Adrenal gland (tissue), 12 donors: ENCODE measurements around the gene UBE2J2. TPM values are rescaled to one million over a fixed set of nuclear protein-coding genes. Genes with fewer than 3 reads are reported as not detected.
A peak's percentile ranks its signal among the peaks of the same experiment; 100 is the strongest.

Source experiments
- DNase-seq, 7 donors: peaks; one replicate each; pipeline ENCODE4 v3.0.0-alpha.2; 2019 to 2020
- H3K27ac ChIP-seq, 5 donors: fragments of 200-600 bp; sonication (generic) in 4 of 5; 1 replicate in 3 of 5; 2 replicates in 2 of 5; pipeline versions ENCODE4 v1.5.1 to v1.8.0; 2016 to 2020; ENCODE audit warnings: mild to moderate bottlenecking in 1 of 5
- H3K27me3 ChIP-seq: fragments of 200-600 bp; 2 replicates; pipeline ENCODE4 v1.8.0; 2021
- H3K36me3 ChIP-seq, 2 donors: fragments of 200-600 bp; replicated peaks in 1 of 2; 1 replicate in 1 of 2; 2 replicates in 1 of 2; pipeline versions ENCODE4 v1.5.1 to v1.8.0; 2018 to 2022
- H3K4me1 ChIP-seq, 2 donors: fragments of 200-600 bp; replicated peaks in 1 of 2; 1 replicate in 1 of 2; 2 replicates in 1 of 2; pipeline versions ENCODE4 v1.5.1 to v1.8.0; 2018 to 2021
- H3K4me3 ChIP-seq, 4 donors: fragments of 200-600 bp; sonication (generic) in 3 of 4; one replicate each; pipeline ENCODE4 v1.5.1; 2016 to 2018
- H3K9me3 ChIP-seq, 3 donors: fragments of 200-600 bp; sonication (generic) in 1 of 3; replicated peaks in 1 of 3; 1 replicate in 2 of 3; 2 replicates in 1 of 3; pipeline versions ENCODE4 v1.5.1 to v1.8.0; 2016 to 2021
- CTCF ChIP-seq, 6 experiments: fragments of 450-650 bp in 4 of 6; fragments of 200-600 bp in 2 of 6; sonication (generic) in 1 of 6; IDR thresholded peaks; 1 replicate in 5 of 6; 2 replicates in 1 of 6; pipeline versions ENCODE4 v1.5.1 to v1.8.0; 2016 to 2021; ENCODE audit warnings: antibody characterized with exemption in 6 of 6, mild to moderate bottlenecking in 2 of 6, moderate library complexity in 1 of 6
- POLR2A ChIP-seq, 2 donors: fragments of 450-650 bp; IDR thresholded peaks; one replicate each; pipeline ENCODE4 v1.6.1; 2017; ENCODE audit warnings: antibody characterized with exemption in 2 of 2, mild to moderate bottlenecking in 2 of 2, moderate library complexity in 1 of 2
- WGBS, 4 donors: extraction: QIAGEN DNeasy Blood & Tissue Kit in 2 of 4; methylation state at CpG; one replicate each; pipeline versions ENCODE4 v1.1.5 to v1.1.7; 2013 to 2017; 5-methylcytosine and 5-hydroxymethylcytosine counted together
- intact Hi-C, 2 donors: fragments of 100-400 bp; cut with DNase I; formaldehyde crosslinking; loops; one replicate each; pipeline versions ENCODE4 v1.14.1 to v1.15.0; 2022 to 2023
- polyA plus RNA-seq, 3 donors: library from polyadenylated mRNA; stranded (reverse); fragments of 200-250 nt in 2 of 3; fragments of 350-450 nt in 1 of 3; fragmentation: Illumina TruSeq in 1 of 3; extraction: RNeasy Lipid Tissue Mini Kit (QIAGEN cat#74804) in 1 of 3; gene quantifications; one replicate each; pipeline ENCODE4 v1.2.3, GENCODE V29; 2013 to 2014
- total RNA-seq, 9 donors: library from RNA; depleted of rRNA in 4 of 9; stranded (reverse); fragments of >200 nt in 4 of 9; fragments of 120-200 nt in 1 of 9; fragmentation: NEBNext Ultra II Directional in 1 of 9; extraction: Animal tissue kit (Norgen Biotek cat#: 25700) in 1 of 9; gene quantifications; one replicate each; pipeline versions ENCODE4 v1.1.0 to v1.2.4, GENCODE V29; 2013 to 2023
- donor health status: healthy with polysubstance abuse.
- donor health status: Bipolar disorder and iron deficiency.
- donor health status: DM: yes; HTN: yes; CAD: no.
- donor health status: DM: no; HTN: no; CAD: no.
- donor health status: DM: no; HTN: no; CAD: no.
- donor health status: DM: yes; HTN: yes; CAD: no.

UBE2J2 gene
- total and polyA plus RNA-seq, 12 donors: 30.1 to 74.4 (median 49.8) TPM

DNA sequence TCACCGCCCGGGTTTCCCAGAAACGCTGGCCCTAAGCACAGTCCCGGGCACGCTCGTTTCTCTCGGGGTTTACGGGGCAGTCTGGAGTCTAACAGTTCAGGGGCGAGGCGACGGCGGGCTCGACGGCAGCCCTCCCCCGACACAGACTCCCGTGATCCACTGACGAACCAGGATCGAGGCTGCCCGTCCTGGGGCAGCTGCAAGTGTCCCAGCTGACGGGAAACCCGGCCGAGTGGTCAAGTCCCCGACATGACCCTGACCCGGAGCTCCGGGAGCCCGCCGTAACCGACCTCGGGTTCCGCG is 494 bp downstream of the UBE2J2 start:
- intact Hi-C loops: no loop called here

GRCh38 chr1:1272341-1273208 is 1.1 kb downstream of the UBE2J2 start:
- Histone ChIP-seq H3K9me3 (no peaks in the 10 kb centered on the region), H3K4me3 (peak overlapping the region; percentile 62 to 98 (median 78)), H3K4me1 (peaks cover 20 to 38% of the 10 kb centered on the region in 2 donors), H3K36me3 (peaks cover 0 to 3% of the 10 kb centered on the region in 2 donors), H3K27ac (peak overlapping the region in 4 of 5 donors; percentile 51 to 97 (median 76)), H3K27me3 (no peaks in the 10 kb centered on the region)
- 20 to 34% (median 26%) methylated on average over 22 to 43 of the region's 43 CpGs for WGBS, 4 donors
- peak in 1 of 7 donors; percentile 36 for DNase-seq
- TF ChIP-seq POLR2A (IDR thresholded peaks at IDR 0.05): no peak
- intact Hi-C loops: no loop called here

More for the DNA sequence above, 494 bp downstream of the UBE2J2 start:
- Histone ChIP-seq H3K36me3 (no peaks in the 10 kb centered on the region), H3K27me3 (no peaks in the 10 kb centered on the region), H3K9me3 (no peaks in the 10 kb centered on the region), H3K4me3 (peak overlapping the region; percentile 62 to 98 (median 78)), H3K4me1 (peaks cover 20 to 38% of the 10 kb centered on the region in 2 donors), H3K27ac (peak overlapping the region; percentile 30 to 97 (median 74))
- TF ChIP-seq CTCF (IDR thresholded peaks at IDR 0.05) (no peak), POLR2A (IDR thresholded peaks at IDR 0.05) (no peak)
- WGBS, 4 donors: 0% methylated on average over 2 to 31 of the region's 31 CpGs
- DNase-seq: peak in 2 of 7 donors; percentile 55 to 64

GRCh38 chr1:1270813-1271212 is 2.8 kb downstream of the UBE2J2 start:
- peaks cover 20 to 38% of the 10 kb centered on the region in 2 donors for H3K4me1 ChIP-seq
- H3K27ac ChIP-seq: no peak overlapping the region
- DNase-seq: no peak

DNA sequence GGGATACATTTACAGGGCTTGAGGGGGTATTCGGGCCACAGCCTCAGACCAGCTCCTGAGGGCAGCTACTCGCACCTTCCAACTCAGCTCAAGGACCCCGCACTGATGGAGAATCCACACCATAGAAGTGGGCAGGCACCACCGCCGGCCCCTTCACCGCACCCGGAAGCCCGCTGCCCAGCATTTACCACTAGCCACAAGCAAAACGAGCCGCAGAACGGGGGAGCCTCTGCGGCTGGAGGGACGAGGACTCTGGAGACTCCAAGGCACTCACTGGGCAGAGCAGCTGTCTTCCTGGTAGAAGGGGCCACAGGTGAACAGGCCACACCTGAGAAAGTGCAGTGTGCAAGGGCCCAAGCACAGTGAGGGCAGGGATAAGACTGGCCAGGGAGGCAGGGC is 5.4 kb downstream of the UBE2J2 start:
- Histone ChIP-seq H3K4me1 (peaks cover 15 to 29% of the 10 kb centered on the region in 2 donors), H3K9me3 (no peaks in the 10 kb centered on the region), H3K4me3 (no peak overlapping the region), H3K27me3 (no peaks in the 10 kb centered on the region), H3K36me3 (peaks cover 0 to 33% of the 10 kb centered on the region in 2 donors), H3K27ac (no peak overlapping the region)
- intact Hi-C loops: no loop called here
- DNase-seq: no peak
- 92 to 97% (median 96%) methylated on average over 13 of the region's 13 CpGs for WGBS, 4 donors
- TF ChIP-seq POLR2A (IDR thresholded peaks at IDR 0.05) (no peak), CTCF (IDR thresholded peaks at IDR 0.05) (no peak)

More at GRCh38 chr1:1270813-1271212, 2.8 kb downstream of the UBE2J2 start:
- peaks cover 0 to 13% of the 10 kb centered on the region in 2 donors for H3K36me3 ChIP-seq
- intact Hi-C loops: no loop called here
- peak overlapping the region in 1 of 4 donors; percentile 12 for H3K4me3 ChIP-seq
- H3K27me3 ChIP-seq: no peaks in the 10 kb centered on the region
- 69 to 91% (median 82%) methylated on average over 7 of the region's 7 CpGs for WGBS, 4 donors
- H3K9me3 ChIP-seq: no peaks in the 10 kb centered on the region
- TF ChIP-seq POLR2A (IDR thresholded peaks at IDR 0.05): no peak
- TF ChIP-seq CTCF (IDR thresholded peaks at IDR 0.05): no peak
